Common myeloid progenitor, CD34-positive (primary cell): ENCODE data around the gene SYT2.
A peak's percentile ranks its signal among the peaks of the same experiment; 100 is the strongest.
"Not testable (repeated sequence)": the region's sequence is repeated elsewhere in the genome, so short reads cannot be mapped to it uniquely, and the experiment has no call there.

Source experiments
- CTCF ChIA-PET: fragments of 350-600 bp; sonication (Branson Sonifier 250); formaldehyde crosslinking; loops from one replicate; lab custom pipeline; 2021; ENCODE audit warnings: antibody characterized with exemption; lab: Charles Lee
- POLR2A ChIA-PET: fragments of 350-600 bp; sonication (Branson Sonifier 250); formaldehyde crosslinking; loops from one replicate; lab custom pipeline; 2021; ENCODE audit warnings: antibody characterized with exemption; lab: Charles Lee
- DNase-seq, 3 donors: peaks; one replicate each; pipeline versions ENCODE4 v3.0.0 to v3.0.0-alpha.2; 2013
- H3K27ac ChIP-seq, 2 experiments: 1 replicate in 1 of 2; 2 replicates in 1 of 2; pipeline ENCODE4 v1.7.0; 2013; ENCODE audit warnings: inconsistent platforms in 2 of 2, low read length in 2 of 2, mild to moderate bottlenecking in 2 of 2, low read depth in 1 of 2, moderate library complexity in 1 of 2; ENCODE audit not compliant: severe bottlenecking in 2 of 2, insufficient read depth in 1 of 2, poor library complexity in 1 of 2
- H3K27me3 ChIP-seq, 5 experiments: replicated peaks in 2 of 5; 1 replicate in 3 of 5; 2 replicates in 2 of 5; pipeline versions ENCODE4 v1.6.1 to v1.7.0; 2013; ENCODE audit warnings: low read length in 4 of 5, mild to moderate bottlenecking in 2 of 5, moderate library complexity in 2 of 5, inconsistent platforms in 1 of 5; ENCODE audit not compliant: insufficient read depth in 5 of 5, control insufficient read depth in 4 of 5
- H3K36me3 ChIP-seq, 4 experiments: 1 replicate in 2 of 4; 2 replicates in 2 of 4; pipeline versions ENCODE4 v1.6.1 to v1.7.0; 2013; ENCODE audit warnings: low read length in 3 of 4, control low read depth in 1 of 4, mild to moderate bottlenecking in 1 of 4; ENCODE audit not compliant: control insufficient read depth in 4 of 4, insufficient read depth in 4 of 4
- H3K4me1 ChIP-seq, 4 experiments: 1 replicate in 3 of 4; 2 replicates in 1 of 4; pipeline versions ENCODE4 v1.6.1 to v1.7.1; 2013; ENCODE audit warnings: low read length in 3 of 4, mild to moderate bottlenecking in 3 of 4, control low read depth in 1 of 4, inconsistent platforms in 1 of 4, moderate library complexity in 1 of 4; ENCODE audit not compliant: control insufficient read depth in 4 of 4, insufficient read depth in 4 of 4; ENCODE audit errors: control extremely low read depth in 1 of 4
- H3K4me3 ChIP-seq, 7 experiments: 1 replicate in 4 of 7; 2 replicates in 3 of 7; pipeline versions ENCODE4 v1.5.1 to v1.7.0; 2013; ENCODE audit warnings: mild to moderate bottlenecking in 7 of 7, low read length in 6 of 7, moderate library complexity in 6 of 7, inconsistent platforms in 2 of 7, low read depth in 2 of 7, control low read depth in 1 of 7; ENCODE audit not compliant: insufficient read depth in 4 of 7, control insufficient read depth in 1 of 7; ENCODE audit errors: extremely low read depth in 1 of 7
- H3K9me3 ChIP-seq, 5 experiments: 1 replicate in 4 of 5; 2 replicates in 1 of 5; pipeline versions ENCODE4 v1.6.1 to v1.7.1; 2013; ENCODE audit warnings: low read length in 4 of 5, mild to moderate bottlenecking in 2 of 5, inconsistent platforms in 1 of 5, low read depth in 1 of 5, moderate library complexity in 1 of 5; ENCODE audit not compliant: control insufficient read depth in 4 of 5, insufficient read depth in 2 of 5; ENCODE audit errors: control extremely low read depth in 1 of 5
- WGBS: methylation state at CpG from one replicate; pipeline ENCODE4 v1.1.5; 2013; ENCODE audit not compliant: insufficient coverage; 5-methylcytosine and 5-hydroxymethylcytosine counted together

SYT2 gene

DNA sequence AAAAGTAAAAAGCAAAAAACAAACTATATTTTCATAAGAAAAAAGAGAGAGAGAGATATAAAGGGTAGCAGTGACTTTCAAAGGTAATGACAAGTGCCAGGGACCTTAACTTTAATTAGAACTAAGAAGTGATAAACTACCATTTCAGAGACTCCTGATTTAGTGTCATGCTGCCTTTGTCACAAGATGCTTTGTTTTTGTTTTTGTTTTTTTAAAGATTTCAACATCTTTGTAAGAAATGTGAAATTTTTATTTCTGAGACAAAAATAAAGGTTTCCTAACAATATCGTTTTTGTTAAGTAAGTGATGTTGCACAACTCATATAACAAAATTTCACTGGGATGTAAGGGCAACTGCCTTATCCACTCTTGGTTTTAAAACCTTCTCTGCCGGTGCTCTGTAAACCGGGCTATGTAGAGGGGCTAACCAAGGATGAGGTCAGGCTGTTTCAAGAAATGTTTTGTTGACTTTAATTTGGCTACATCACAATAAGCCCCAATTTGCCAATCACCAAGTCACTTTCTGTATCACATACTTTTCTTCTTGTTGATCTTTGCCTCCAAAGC, 35.2 kb upstream of the SYT2 start:
- Histone ChIP-seq H3K9me3 (no peaks in the 10 kb centered on the region), H3K27ac (no peak overlapping the region), H3K27me3 (no peaks in the 10 kb centered on the region), H3K4me1 (no peaks in the 10 kb centered on the region), H3K36me3 (peaks cover 34 to 85% (median 60%) of the 10 kb centered on the region in 4 experiments), H3K4me3 (no peak overlapping the region)
- CTCF ChIA-PET: interaction anchor here (0.6 to 1.4 kb wide), 6 partner anchors 11 to 118 kb away, joined by 3 to 6 read pairs (median 3); partner anchors contain the start of gene SYT2
- POLR2A ChIA-PET: no interaction called here
- WGBS: no CpG with 5 or more reads among the region's 3 CpGs
- no peak for DNase-seq

DNA sequence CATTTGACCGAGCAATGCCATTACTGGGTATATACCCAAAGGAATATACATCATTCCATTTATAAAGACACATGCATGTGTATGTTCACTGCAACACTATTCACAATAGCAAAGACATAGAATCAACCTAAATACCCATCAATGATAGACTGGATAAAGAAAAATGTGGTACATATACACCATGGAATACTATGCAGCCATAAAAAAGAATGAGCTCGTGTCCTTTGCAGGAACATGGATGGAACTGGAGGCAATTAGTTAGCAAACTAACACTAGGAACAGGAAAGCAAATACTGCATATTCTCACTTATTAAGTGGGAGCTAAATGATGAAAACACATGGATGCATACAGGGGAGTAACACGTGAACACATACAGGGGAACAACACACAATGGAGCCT, 34.5 kb upstream of the SYT2 start:
- peaks cover 34 to 79% (median 54%) of the 10 kb centered on the region in 4 experiments for H3K36me3 ChIP-seq
- H3K27ac ChIP-seq, H3K9me3 ChIP-seq, DNase-seq, POLR2A ChIA-PET, H3K27me3 ChIP-seq, H3K4me1 ChIP-seq, H3K4me3 ChIP-seq: not testable (repeated sequence)
- WGBS: no CpG with 5 or more reads among the region's 3 CpGs
- CTCF ChIA-PET: interaction anchor here (0.6 to 1.4 kb wide), 5 partner anchors 11 to 118 kb away, joined by 3 to 6 read pairs (median 3); partner anchors contain the start of gene SYT2

DNA sequence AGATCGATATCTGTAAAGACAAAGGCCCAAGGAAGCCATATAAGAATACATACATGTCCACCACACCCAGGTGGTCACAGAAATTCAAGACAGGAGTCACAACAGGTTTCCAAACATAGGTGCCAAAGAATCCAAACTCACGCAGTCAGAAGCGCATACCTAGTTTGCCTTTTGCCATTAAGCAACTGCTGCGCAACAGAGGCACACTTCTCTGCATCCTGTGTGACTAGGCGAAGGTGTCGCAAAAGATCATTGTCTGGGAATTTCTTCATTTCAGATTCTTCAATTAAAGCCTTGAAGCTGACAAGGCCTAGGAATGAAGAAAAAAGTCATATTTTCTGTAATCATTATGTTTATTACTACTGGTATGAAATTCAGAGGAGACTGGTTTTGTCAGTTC, 32.2 kb upstream of the SYT2 start:
- WGBS: 97% methylated on average over 5 of the region's 6 CpGs
- H3K36me3 ChIP-seq: peaks cover 41 to 74% (median 52%) of the 10 kb centered on the region in 4 experiments
- H3K4me1 ChIP-seq: no peaks in the 10 kb centered on the region
- no peaks in the 10 kb centered on the region for H3K9me3 ChIP-seq
- DNase-seq: no peak
- no peak overlapping the region for H3K4me3 ChIP-seq
- ChIA-PET POLR2A (no interaction called here), CTCF (interaction anchor here (1.9 kb wide), 1 partner anchor 8 kb away, joined by 9 read pairs; no protein-coding TSS in a partner anchor)
- no peaks in the 10 kb centered on the region for H3K27me3 ChIP-seq
- no peak overlapping the region for H3K27ac ChIP-seq

DNA sequence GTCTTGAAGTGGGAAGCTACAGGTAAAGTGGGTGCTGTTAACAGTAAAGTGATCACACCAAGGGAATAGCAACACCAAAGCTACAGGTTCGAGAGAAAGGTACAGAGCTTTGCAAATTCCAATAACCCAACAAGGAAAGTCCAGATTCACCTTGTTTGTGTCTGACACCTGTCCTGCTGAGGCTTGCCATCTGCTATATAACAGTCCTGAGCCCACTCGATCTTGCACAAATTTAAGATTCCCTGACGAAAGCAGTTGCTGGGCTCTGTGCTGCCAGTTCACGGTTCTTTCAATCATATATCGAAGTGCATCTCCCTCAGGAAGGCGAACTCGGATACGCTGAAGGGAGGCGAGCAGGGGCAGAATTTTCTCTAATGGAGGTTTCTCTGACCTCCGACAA, 23.0 kb upstream of the SYT2 start:
- Histone ChIP-seq H3K9me3 (no peaks in the 10 kb centered on the region), H3K4me3 (no peak overlapping the region), H3K27me3 (no peaks in the 10 kb centered on the region), H3K27ac (no peak overlapping the region), H3K4me1 (no peaks in the 10 kb centered on the region), H3K36me3 (peaks cover 50 to 98% (median 78%) of the 10 kb centered on the region in 4 experiments)
- no peak for DNase-seq
- POLR2A ChIA-PET: no interaction called here
- CTCF ChIA-PET: no interaction called here
- 98% methylated on average over 10 of the region's 10 CpGs for WGBS

DNA sequence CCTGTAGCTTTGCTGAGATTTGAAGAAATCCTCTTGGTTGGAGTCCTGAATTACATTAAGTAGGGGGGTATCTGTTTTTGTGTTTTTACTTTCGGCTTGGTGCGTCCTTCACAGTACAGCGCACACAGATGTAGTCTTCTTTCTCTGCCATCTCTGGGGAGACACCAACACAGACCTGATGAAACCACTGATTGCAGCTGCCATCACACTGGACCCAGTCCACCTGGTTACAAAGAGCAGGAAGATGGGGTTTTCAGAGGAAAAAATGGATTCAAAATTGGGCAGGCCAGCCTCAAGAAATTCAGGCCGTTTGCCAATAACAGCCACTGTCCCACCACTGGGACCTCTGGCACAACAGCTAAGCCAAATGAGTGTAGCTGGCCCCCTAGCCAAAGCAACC, 18.7 kb upstream of the SYT2 start:
- Histone ChIP-seq H3K9me3 (no peaks in the 10 kb centered on the region), H3K36me3 (peaks cover 33 to 94% (median 76%) of the 10 kb centered on the region in 4 experiments), H3K27me3 (no peaks in the 10 kb centered on the region), H3K4me1 (no peaks in the 10 kb centered on the region), H3K27ac (no peak overlapping the region), H3K4me3 (no peak overlapping the region)
- WGBS: 88% methylated on average over 1 of the region's 4 CpGs
- no peak for DNase-seq
- CTCF ChIA-PET: interaction anchor here (0.8 to 4.1 kb wide), 3 partner anchors 11 to 122 kb away, joined by 3 to 29 read pairs (median 5); no protein-coding TSS in a partner anchor
- POLR2A ChIA-PET: no interaction called here

DNA sequence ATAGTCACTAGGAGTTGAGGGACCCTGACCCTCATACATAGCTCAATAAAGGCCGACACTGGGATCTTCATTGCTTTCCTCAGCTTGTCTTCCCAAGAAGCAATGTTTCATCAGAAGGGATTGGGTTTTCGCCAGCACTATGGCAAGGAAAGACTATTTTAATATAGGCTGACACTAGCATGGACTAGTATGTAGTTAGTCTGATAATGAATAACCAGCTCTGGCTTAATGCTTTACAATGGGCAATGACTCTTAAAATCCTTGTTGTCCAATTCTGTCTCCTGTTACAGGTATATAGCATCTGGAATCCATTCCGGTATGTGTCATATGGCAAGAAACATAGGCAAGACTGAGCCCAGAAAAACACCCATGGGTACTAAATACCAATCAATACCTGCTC, 15.3 kb upstream of the SYT2 start:
- no peak overlapping the region for H3K27ac ChIP-seq
- H3K27me3 ChIP-seq: no peaks in the 10 kb centered on the region
- no peak overlapping the region for H3K4me3 ChIP-seq
- H3K4me1 ChIP-seq: no peaks in the 10 kb centered on the region
- ChIA-PET POLR2A (interaction anchor here (0.6 kb wide), 2 partner anchors 13 to 791 kb away, joined by 3 to 6 read pairs; no protein-coding TSS in a partner anchor), CTCF (interaction anchor here (0.7 to 1.5 kb wide), 5 partner anchors 10 to 536 kb away, joined by 3 to 6 read pairs (median 4); no protein-coding TSS in a partner anchor)
- 97% methylated on average over 3 of the region's 3 CpGs for WGBS
- no peak for DNase-seq
- peaks cover 17 to 59% (median 49%) of the 10 kb centered on the region in 4 experiments for H3K36me3 ChIP-seq
- H3K9me3 ChIP-seq: no peaks in the 10 kb centered on the region

DNA sequence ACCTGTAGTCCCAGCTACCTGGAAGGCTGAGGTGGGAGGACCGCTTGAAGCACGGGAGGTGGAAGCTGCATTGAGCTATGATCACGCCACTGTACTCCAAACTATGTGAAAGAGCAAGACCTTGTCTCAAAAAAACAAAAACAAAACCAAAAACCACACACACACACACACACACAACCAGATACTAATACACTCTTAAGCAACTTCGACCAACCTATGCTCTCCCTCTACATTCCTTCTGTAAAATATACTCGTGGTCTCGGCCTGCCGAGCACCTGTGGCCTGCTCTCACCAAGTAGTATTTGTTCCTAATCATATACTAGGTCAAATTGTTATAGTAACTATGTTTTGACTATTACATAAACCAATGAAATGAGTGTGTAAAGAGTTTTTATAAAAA, 13.5 kb upstream of the SYT2 start:
- Histone ChIP-seq H3K36me3 (peaks cover 11 to 41% (median 31%) of the 10 kb centered on the region in 4 experiments), H3K27me3 (peaks cover 0 to under 1% (median 0%) of the 10 kb centered on the region in 5 experiments), H3K4me3 (no peak overlapping the region), H3K27ac (no peak overlapping the region), H3K9me3 (no peaks in the 10 kb centered on the region), H3K4me1 (no peaks in the 10 kb centered on the region)
- WGBS: 86% methylated on average over 1 of the region's 7 CpGs
- CTCF ChIA-PET: interaction anchor here (1.1 to 1.3 kb wide), 3 partner anchors 64 to 537 kb away, joined by 3 to 4 read pairs (median 4); no protein-coding TSS in a partner anchor
- POLR2A ChIA-PET: no interaction called here
- peak in 1 of 3 donors; percentile 25 for DNase-seq
